Duodenal mucosa (tissue), 2 donors: ENCODE results near the gene EPHB4.
"Not testable (repeated sequence)": the region's sequence is repeated elsewhere in the genome, so short reads cannot be mapped to it uniquely, and the experiment has no call there.

Experiments
- H3K27ac ChIP-seq: one replicate; pipeline ENCODE4 v1.7.0; 2013; ENCODE audit warnings: low read depth, low read length
- H3K27me3 ChIP-seq, 2 donors: one replicate each; pipeline ENCODE4 v1.7.0; 2013; ENCODE audit warnings: low read length in 2 of 2, control low read depth in 1 of 2; ENCODE audit not compliant: insufficient read depth in 2 of 2, control insufficient read depth in 1 of 2
- H3K36me3 ChIP-seq, 2 donors: one replicate each; pipeline ENCODE4 v1.7.0; 2013; ENCODE audit warnings: low read length in 2 of 2, control low read depth in 1 of 2; ENCODE audit not compliant: insufficient read depth in 2 of 2, control insufficient read depth in 1 of 2
- H3K4me1 ChIP-seq, 2 donors: one replicate each; pipeline ENCODE4 v1.7.0; 2013; ENCODE audit warnings: low read length in 2 of 2, control low read depth in 1 of 2; ENCODE audit not compliant: insufficient read depth in 2 of 2, control insufficient read depth in 1 of 2
- H3K4me3 ChIP-seq, 2 donors: one replicate each; pipeline ENCODE4 v1.7.0; 2013; ENCODE audit warnings: low read length in 2 of 2, low read depth in 1 of 2
- H3K9ac ChIP-seq, 2 donors: one replicate each; pipeline ENCODE4 v1.7.0; 2013; ENCODE audit warnings: low read length in 2 of 2, low read depth in 1 of 2
- H3K9me3 ChIP-seq, 2 donors: one replicate each; pipeline ENCODE4 v1.7.0; 2013; ENCODE audit warnings: low read length in 2 of 2, control low read depth in 1 of 2; ENCODE audit not compliant: control insufficient read depth in 1 of 2

Gene EPHB4

GRCh38 chr7:100822236-100823139 lies 4.8 kb downstream of the EPHB4 start:
- H3K9ac ChIP-seq: no peak overlapping the region
- H3K4me3 ChIP-seq: no peak overlapping the region
- H3K9me3 ChIP-seq: no peaks in the 10 kb centered on the region
- H3K27ac ChIP-seq: no peak overlapping the region
- peaks cover 16 to 21% of the 10 kb centered on the region in 2 donors for H3K4me1 ChIP-seq
- peaks cover 4 to 32% of the 10 kb centered on the region in 2 donors for H3K36me3 ChIP-seq
- peaks cover 0 to 7% of the 10 kb centered on the region in 2 donors for H3K27me3 ChIP-seq

- no peak overlapping the region for H3K27ac ChIP-seq
- H3K9ac ChIP-seq: no peak overlapping the region
- H3K27me3 ChIP-seq: no peaks in the 10 kb centered on the region
- H3K4me3 ChIP-seq: no peak overlapping the region
- H3K36me3 ChIP-seq: peaks cover 4 to 39% of the 10 kb centered on the region in 2 donors
- no peaks in the 10 kb centered on the region for H3K9me3 ChIP-seq
- H3K4me1 ChIP-seq: peaks cover 2% of the 10 kb centered on the region in 2 donors
Measured at GRCh38 chr7:100819586-100819985, 7.7 kb downstream of the EPHB4 start.

- Histone ChIP-seq H3K4me3 (no peak overlapping the region), H3K36me3 (peaks cover 4 to 38% of the 10 kb centered on the region in 2 donors), H3K9ac (no peak overlapping the region), H3K27me3 (no peaks in the 10 kb centered on the region), H3K27ac (no peak overlapping the region), H3K4me1 (no peaks in the 10 kb centered on the region), H3K9me3 (no peaks in the 10 kb centered on the region)
Measured at GRCh38 chr7:100818825-100819224, 8.5 kb downstream of the EPHB4 start.

GRCh38 chr7:100818366-100818765 lies 9.0 kb downstream of the EPHB4 start:
- H3K4me1 ChIP-seq: no peaks in the 10 kb centered on the region
- H3K27ac ChIP-seq: no peak overlapping the region
- no peak overlapping the region for H3K4me3 ChIP-seq
- peaks cover 4 to 37% of the 10 kb centered on the region in 2 donors for H3K36me3 ChIP-seq
- no peak overlapping the region for H3K9ac ChIP-seq
- no peaks in the 10 kb centered on the region for H3K9me3 ChIP-seq
- H3K27me3 ChIP-seq: no peaks in the 10 kb centered on the region

GRCh38 chr7:100817097-100817496 lies 10.2 kb downstream of the EPHB4 start:
- Histone ChIP-seq H3K36me3 (peaks cover 4 to 37% of the 10 kb centered on the region in 2 donors), H3K9me3 (no peaks in the 10 kb centered on the region), H3K27ac (no peak overlapping the region), H3K27me3 (no peaks in the 10 kb centered on the region), H3K4me1 (no peaks in the 10 kb centered on the region), H3K9ac (no peak overlapping the region), H3K4me3 (no peak overlapping the region)

GRCh38 chr7:100816515-100816914 lies 10.8 kb downstream of the EPHB4 start:
- H3K36me3 ChIP-seq: peaks cover 4 to 38% of the 10 kb centered on the region in 2 donors

GRCh38 chr7:100812729-100813128 lies 14.6 kb downstream of the EPHB4 start:
- H3K36me3 ChIP-seq: peaks cover 0 to 39% of the 10 kb centered on the region in 2 donors
- no peak overlapping the region for H3K4me3 ChIP-seq
- H3K4me1 ChIP-seq: no peaks in the 10 kb centered on the region
- H3K9ac ChIP-seq: no peak overlapping the region
- H3K9me3 ChIP-seq: no peaks in the 10 kb centered on the region
- H3K27ac ChIP-seq: no peak overlapping the region
- H3K27me3 ChIP-seq: no peaks in the 10 kb centered on the region

More at GRCh38 chr7:100816515-100816914, 10.8 kb downstream of the EPHB4 start:
- H3K27me3 ChIP-seq, H3K9ac ChIP-seq, H3K4me3 ChIP-seq, H3K27ac ChIP-seq, H3K4me1 ChIP-seq, H3K9me3 ChIP-seq: not testable (repeated sequence)

GRCh38 chr7:100811480-100811879 lies 15.8 kb downstream of the EPHB4 start:
- no peaks in the 10 kb centered on the region for H3K9me3 ChIP-seq
- no peaks in the 10 kb centered on the region for H3K4me1 ChIP-seq
- no peaks in the 10 kb centered on the region for H3K27me3 ChIP-seq
- no peak overlapping the region for H3K9ac ChIP-seq
- H3K4me3 ChIP-seq: no peak overlapping the region
- peaks cover 0 to 50% of the 10 kb centered on the region in 2 donors for H3K36me3 ChIP-seq
- no peak overlapping the region for H3K27ac ChIP-seq

GRCh38 chr7:100808354-100808875 lies 18.9 kb downstream of the EPHB4 start:
- peaks cover 5 to 6% of the 10 kb centered on the region in 2 donors for H3K4me1 ChIP-seq
- peaks cover 0 to 61% of the 10 kb centered on the region in 2 donors for H3K36me3 ChIP-seq
- no peak overlapping the region for H3K4me3 ChIP-seq

GRCh38 chr7:100806883-100807282 lies 20.4 kb downstream of the EPHB4 start:
- not testable (repeated sequence) for H3K9me3 ChIP-seq, H3K27me3 ChIP-seq, H3K4me3 ChIP-seq, H3K9ac ChIP-seq, H3K27ac ChIP-seq
- Histone ChIP-seq H3K36me3 (peaks cover 0 to 51% of the 10 kb centered on the region in 2 donors), H3K4me1 (peaks cover 20 to 21% of the 10 kb centered on the region in 2 donors)

More at GRCh38 chr7:100808354-100808875, 18.9 kb downstream of the EPHB4 start:
- no peaks in the 10 kb centered on the region for H3K27me3 ChIP-seq
- H3K9ac ChIP-seq: no peak overlapping the region
- no peaks in the 10 kb centered on the region for H3K9me3 ChIP-seq
- H3K27ac ChIP-seq: no peak overlapping the region
